ENCODE results near the gene CHRND. TPM values are rescaled to one million over a fixed set of nuclear protein-coding genes. Genes with fewer than 3 reads are reported as not detected.

Gene CHRND
- polyA plus RNA-seq, 1 donor from 2014 or later, result not detected

- H3K9ac ChIP-seq (ENCODE audit: low read length), result peak overlapping the region; percentile 73
- H3K9me3 ChIP-seq (ENCODE audit: low read length), result no peaks in the 10 kb centered on the region
- no peak overlapping the region for H3K4me2 ChIP-seq (ENCODE audit: low read length)
- no peaks in the 10 kb centered on the region for H3K9me2 ChIP-seq (ENCODE audit: insufficient read depth, low read length)
- TF ChIP-seq TAF1 (IDR thresholded peaks at IDR 0.05; ENCODE audit: low read depth), result no peak
- TF ChIP-seq SMC3 (conservative IDR thresholded peaks at IDR 0.05; ENCODE audit: poor library complexity), result no peak
- TF ChIP-seq MXI1 (conservative IDR thresholded peaks at IDR 0.05; ENCODE audit: poor library complexity, severe bottlenecking), result no peak
- no peak for TF ChIP-seq REST (IDR thresholded peaks at IDR 0.05; ENCODE audit: borderline replicate concordance)
- no peak for TF ChIP-seq POLR2AphosphoS5 (IDR thresholded peaks at IDR 0.05)
- no peak for TF ChIP-seq RAD21 (conservative IDR thresholded peaks at IDR 0.05)
- TF ChIP-seq EZH2 (IDR thresholded peaks at IDR 0.05; ENCODE audit: borderline replicate concordance, insufficient read depth, low read length, poor library complexity, severe bottlenecking), result no peak
- no peak for TF ChIP-seq EP300 (conservative IDR thresholded peaks at IDR 0.05; ENCODE audit: poor library complexity, severe bottlenecking)
- TF ChIP-seq CTCF (IDR thresholded peaks at IDR 0.05; ENCODE audit: poor library complexity, severe bottlenecking), result no peak
- peak overlapping the region; percentile 64 for H3K4me3 ChIP-seq (ENCODE audit: low read length)
- no peak overlapping the region for H2AFZ ChIP-seq (ENCODE audit: low read depth, low read length)
- peaks cover 5% of the 10 kb centered on the region for H3F3A ChIP-seq (ENCODE audit: insufficient read depth, low read length, poor library complexity, severe bottlenecking)
- H3K36me3 ChIP-seq (ENCODE audit: insufficient read depth, low read length), result no peaks in the 10 kb centered on the region
- no peaks in the 10 kb centered on the region for H4K20me1 ChIP-seq (ENCODE audit: insufficient read depth)
- peak overlapping the region; percentile 88 for H3K27ac ChIP-seq (ENCODE audit: low read length)
- peaks cover 10% of the 10 kb centered on the region for H3K27me3 ChIP-seq (ENCODE audit: insufficient read depth, low read depth, low read length)
- no peaks in the 10 kb centered on the region for H3K79me2 ChIP-seq (replicated peaks; ENCODE audit: insufficient read depth, low read length)
These were observed 22.1 kb upstream of the CHRND start for GRCh38 chr2:232503809-232504323.

GRCh38 chr2:232504438-232504837, 21.5 kb upstream of the CHRND start:
- Histone ChIP-seq H3K4me2 (ENCODE audit: low read length) (no peak overlapping the region), H2AFZ (ENCODE audit: low read depth, low read length) (no peak overlapping the region), H3K36me3 (ENCODE audit: insufficient read depth, low read length) (no peaks in the 10 kb centered on the region), H3F3A (ENCODE audit: insufficient read depth, low read length, poor library complexity, severe bottlenecking) (peaks cover 5% of the 10 kb centered on the region), H3K27ac (ENCODE audit: low read length) (peak overlapping the region; percentile 88), H3K9me3 (ENCODE audit: low read length) (no peaks in the 10 kb centered on the region), H3K27me3 (ENCODE audit: insufficient read depth, low read depth, low read length) (peaks cover 10% of the 10 kb centered on the region), H4K20me1 (ENCODE audit: insufficient read depth) (no peaks in the 10 kb centered on the region), H3K9me2 (ENCODE audit: insufficient read depth, low read length) (no peaks in the 10 kb centered on the region), H3K79me2 (replicated peaks; ENCODE audit: insufficient read depth, low read length) (no peaks in the 10 kb centered on the region), H3K9ac (ENCODE audit: low read length) (peak overlapping the region; percentile 27), H3K4me3 (ENCODE audit: low read length) (peak overlapping the region; percentile 64)
- no peak for TF ChIP-seq RAD21 (conservative IDR thresholded peaks at IDR 0.05)
- TF ChIP-seq POLR2AphosphoS5 (IDR thresholded peaks at IDR 0.05), result peak; percentile 30
- peak; percentile 67 for TF ChIP-seq MXI1 (conservative IDR thresholded peaks at IDR 0.05; ENCODE audit: poor library complexity, severe bottlenecking)
- TF ChIP-seq SMC3 (conservative IDR thresholded peaks at IDR 0.05; ENCODE audit: poor library complexity), result peak; percentile 15
- TF ChIP-seq TAF1 (IDR thresholded peaks at IDR 0.05; ENCODE audit: low read depth), result no peak
- TF ChIP-seq CTCF (IDR thresholded peaks at IDR 0.05; ENCODE audit: poor library complexity, severe bottlenecking), result no peak
- TF ChIP-seq EP300 (conservative IDR thresholded peaks at IDR 0.05; ENCODE audit: poor library complexity, severe bottlenecking), result peak; percentile 61
- TF ChIP-seq REST (IDR thresholded peaks at IDR 0.05; ENCODE audit: borderline replicate concordance), result no peak
- TF ChIP-seq EZH2 (IDR thresholded peaks at IDR 0.05; ENCODE audit: borderline replicate concordance, insufficient read depth, low read length, poor library complexity, severe bottlenecking), result no peak

All from neural cell (in vitro differentiated cells).